ENCODE results near the gene MSLN. TPM values are rescaled to one million over a fixed set of nuclear protein-coding genes. Genes with fewer than 3 reads are reported as not detected.

The MSLN gene
- total RNA-seq, 4 donors from 2014 or later = 0.39 TPM; not detected in 3

DNA sequence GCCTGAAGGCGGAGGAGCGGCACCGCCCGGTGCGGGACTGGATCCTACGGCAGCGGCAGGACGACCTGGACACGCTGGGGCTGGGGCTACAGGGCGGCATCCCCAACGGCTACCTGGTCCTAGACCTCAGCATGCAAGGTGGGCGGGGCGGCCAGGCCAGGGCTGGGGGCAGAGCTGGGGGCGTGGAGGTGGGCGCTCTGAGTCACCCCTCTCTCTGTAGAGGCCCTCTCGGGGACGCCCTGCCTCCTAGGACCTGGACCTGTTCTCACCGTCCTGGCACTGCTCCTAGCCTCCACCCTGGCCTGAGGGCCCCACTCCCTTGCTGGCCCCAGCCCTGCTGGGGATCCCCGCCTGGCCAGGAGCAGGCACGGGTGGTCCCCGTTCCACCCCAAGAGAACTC lies 7.9 kb downstream of the MSLN start:
- no peak for TF ChIP-seq POLR2A (IDR thresholded peaks at IDR 0.05; ENCODE audit: low read depth)
- TF ChIP-seq EP300 (IDR thresholded peaks at IDR 0.05) = no peak
- TF ChIP-seq, protein P1, sequence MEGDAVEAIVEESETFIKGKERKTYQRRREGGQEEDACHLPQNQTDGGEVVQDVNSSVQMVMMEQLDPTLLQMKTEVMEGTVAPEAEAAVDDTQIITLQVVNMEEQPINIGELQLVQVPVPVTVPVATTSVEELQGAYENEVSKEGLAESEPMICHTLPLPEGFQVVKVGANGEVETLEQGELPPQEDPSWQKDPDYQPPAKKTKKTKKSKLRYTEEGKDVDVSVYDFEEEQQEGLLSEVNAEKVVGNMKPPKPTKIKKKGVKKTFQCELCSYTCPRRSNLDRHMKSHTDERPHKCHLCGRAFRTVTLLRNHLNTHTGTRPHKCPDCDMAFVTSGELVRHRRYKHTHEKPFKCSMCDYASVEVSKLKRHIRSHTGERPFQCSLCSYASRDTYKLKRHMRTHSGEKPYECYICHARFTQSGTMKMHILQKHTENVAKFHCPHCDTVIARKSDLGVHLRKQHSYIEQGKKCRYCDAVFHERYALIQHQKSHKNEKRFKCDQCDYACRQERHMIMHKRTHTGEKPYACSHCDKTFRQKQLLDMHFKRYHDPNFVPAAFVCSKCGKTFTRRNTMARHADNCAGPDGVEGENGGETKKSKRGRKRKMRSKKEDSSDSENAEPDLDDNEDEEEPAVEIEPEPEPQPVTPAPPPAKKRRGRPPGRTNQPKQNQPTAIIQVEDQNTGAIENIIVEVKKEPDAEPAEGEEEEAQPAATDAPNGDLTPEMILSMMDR (IDR thresholded peaks at IDR 0.05) = no peak
- no peak for TF ChIP-seq POLR2AphosphoS5 (IDR thresholded peaks at IDR 0.05)
- intact Hi-C loops (cut with DNase I) = no loop called here
- no peaks in the 10 kb centered on the region for H3K9me3 ChIP-seq
- no peak overlapping the region for H3K27ac ChIP-seq (replicated peaks in 1 of 4)
- 66% methylated on average over 7 of the region's 21 CpGs for WGBS
- peaks cover 0 to 61% (median 0%) of the 10 kb centered on the region in 4 donors for H3K27me3 ChIP-seq
- H3K4me1 ChIP-seq = no peaks in the 10 kb centered on the region
- H3K36me3 ChIP-seq = no peaks in the 10 kb centered on the region
- no peak for DNase-seq (ENCODE audit: extremely low spot score)
- no peak overlapping the region for H3K4me3 ChIP-seq

DNA sequence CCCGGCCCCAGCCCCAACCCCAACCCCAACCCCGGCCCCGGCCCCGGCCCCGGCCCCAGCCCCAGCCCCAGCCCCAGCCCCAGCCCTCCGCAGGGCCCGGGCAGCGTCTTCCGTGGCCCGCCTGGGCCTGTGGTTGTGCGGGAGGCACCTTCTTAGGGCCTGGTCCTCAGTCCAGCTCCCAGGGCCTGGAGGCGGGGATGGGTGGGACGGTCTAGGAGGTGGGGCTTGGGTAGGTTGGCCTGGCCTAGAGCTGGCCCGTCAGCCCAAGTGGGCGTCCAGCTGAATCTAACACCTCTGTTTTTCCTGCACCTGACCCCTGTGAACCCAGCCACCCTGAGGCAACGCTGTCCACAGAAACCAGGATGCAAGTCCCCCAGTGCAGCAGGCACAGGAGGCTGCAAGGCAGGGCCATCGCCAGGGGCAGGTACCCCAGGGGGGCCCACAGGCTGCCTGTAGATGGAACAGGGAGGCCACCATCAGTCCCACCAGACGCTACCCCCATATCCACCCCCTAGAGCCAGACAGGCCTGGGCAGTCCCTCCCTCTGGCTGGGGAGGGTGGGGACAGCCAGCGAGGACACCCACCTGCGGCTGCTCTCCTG lies 8.8 kb downstream of the MSLN start:
- Histone ChIP-seq H3K36me3 (no peaks in the 10 kb centered on the region), H3K9me3 (no peaks in the 10 kb centered on the region), H3K27ac (replicated peaks in 1 of 4) (no peak overlapping the region), H3K4me3 (no peak overlapping the region), H3K4me1 (no peaks in the 10 kb centered on the region), H3K27me3 (peaks cover 0 to 59% (median 0%) of the 10 kb centered on the region in 4 donors)
- TF ChIP-seq, protein P1 (IDR thresholded peaks at IDR 0.05) = no peak
- TF ChIP-seq POLR2A (IDR thresholded peaks at IDR 0.05; ENCODE audit: low read depth) = no peak
- no peak for TF ChIP-seq EP300 (IDR thresholded peaks at IDR 0.05)
- TF ChIP-seq POLR2AphosphoS5 (IDR thresholded peaks at IDR 0.05) = no peak
- intact Hi-C loops (cut with DNase I) = no loop called here
- DNase-seq (ENCODE audit: extremely low spot score) = no peak
- no CpG with 5 or more reads among the region's 20 CpGs for WGBS

DNA sequence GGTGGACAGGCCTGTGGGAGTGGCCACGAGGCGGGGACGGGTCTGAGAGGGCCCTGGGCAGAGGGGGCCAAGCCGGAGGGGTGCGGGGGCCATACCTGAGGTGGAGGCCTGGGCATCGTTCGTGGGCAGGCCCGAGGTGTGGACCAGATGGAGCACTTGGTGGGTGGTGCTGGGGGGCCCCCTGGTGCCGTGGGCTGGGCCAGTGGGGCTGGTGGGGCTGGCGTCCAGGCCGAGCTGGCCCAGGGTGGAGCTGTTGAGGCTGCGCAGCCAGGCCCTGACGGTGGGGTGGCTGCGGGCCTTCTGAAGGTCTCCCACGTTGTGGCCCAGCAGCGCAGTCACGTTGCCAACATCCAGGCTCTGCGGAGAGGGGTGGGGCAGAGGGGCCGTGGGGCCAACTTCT lies 9.4 kb downstream of the MSLN start:
- Histone ChIP-seq H3K27ac (replicated peaks in 1 of 4) (no peak overlapping the region), H3K9me3 (no peaks in the 10 kb centered on the region), H3K36me3 (no peaks in the 10 kb centered on the region), H3K4me3 (no peak overlapping the region), H3K4me1 (no peaks in the 10 kb centered on the region), H3K27me3 (peaks cover 0 to 59% (median 0%) of the 10 kb centered on the region in 4 donors)
- WGBS = 79% methylated on average over 14 of the region's 19 CpGs
- intact Hi-C loops (cut with DNase I) = no loop called here
- no peak for TF ChIP-seq POLR2A (IDR thresholded peaks at IDR 0.05; ENCODE audit: low read depth)
- TF ChIP-seq EP300 (IDR thresholded peaks at IDR 0.05) = no peak
- no peak for TF ChIP-seq POLR2AphosphoS5 (IDR thresholded peaks at IDR 0.05)
- TF ChIP-seq, protein P1 (IDR thresholded peaks at IDR 0.05) = no peak
- DNase-seq (ENCODE audit: extremely low spot score) = no peak

DNA sequence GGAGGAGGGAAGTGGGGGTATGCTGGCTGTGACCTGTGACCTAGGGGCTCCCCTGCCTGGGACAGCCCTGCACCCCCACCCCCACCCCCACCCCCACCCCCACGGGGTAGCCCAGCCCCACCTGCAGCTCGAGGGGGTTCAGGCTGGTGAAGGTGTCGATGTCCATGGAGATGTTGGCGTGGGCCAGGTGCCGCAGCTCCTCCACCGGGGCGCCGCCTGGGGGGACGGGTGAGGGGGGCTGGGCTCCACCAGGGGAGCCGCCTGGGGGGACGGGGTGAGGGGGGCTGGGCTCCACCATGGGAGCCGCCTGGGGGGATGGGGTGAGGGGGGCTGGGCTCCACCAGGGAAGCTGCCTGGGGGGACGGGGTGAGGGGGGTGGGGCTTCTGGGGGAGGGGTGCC lies 9.9 kb downstream of the MSLN start:
- Histone ChIP-seq H3K27me3 (peaks cover 0 to 59% (median 0%) of the 10 kb centered on the region in 4 donors), H3K4me3 (no peak overlapping the region), H3K9me3 (no peaks in the 10 kb centered on the region), H3K4me1 (no peaks in the 10 kb centered on the region), H3K36me3 (no peaks in the 10 kb centered on the region), H3K27ac (replicated peaks in 1 of 4) (no peak overlapping the region)
- no peak for DNase-seq (ENCODE audit: extremely low spot score)
- WGBS = 40% methylated on average over 1 of the region's 13 CpGs
- TF ChIP-seq, protein P1 (IDR thresholded peaks at IDR 0.05) = no peak
- TF ChIP-seq POLR2A (IDR thresholded peaks at IDR 0.05; ENCODE audit: low read depth) (no peak), EP300 (IDR thresholded peaks at IDR 0.05) (no peak), POLR2AphosphoS5 (IDR thresholded peaks at IDR 0.05) (no peak)
- intact Hi-C loops (cut with DNase I) = no loop called here

DNA sequence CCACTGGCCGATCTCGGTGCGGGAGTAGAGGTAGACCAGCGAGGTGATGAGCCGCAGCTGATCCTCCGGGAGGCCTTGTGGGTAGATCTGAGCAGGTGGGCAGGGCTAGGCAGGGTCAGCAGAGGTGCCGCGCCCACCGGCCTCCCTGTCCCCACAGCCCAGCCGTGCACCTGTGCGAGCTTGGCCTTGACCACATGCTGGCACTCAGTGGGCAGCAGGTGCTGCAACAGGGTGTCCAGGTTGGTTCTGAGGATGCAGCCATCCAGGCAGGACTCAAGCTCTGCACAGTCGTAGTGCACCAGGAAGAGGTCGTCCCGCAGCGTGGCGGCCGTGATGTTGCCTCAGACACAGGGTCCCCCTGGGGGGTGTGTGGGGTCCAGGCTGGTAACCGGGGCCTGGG lies 12.4 kb downstream of the MSLN start:
- Histone ChIP-seq H3K36me3 (no peaks in the 10 kb centered on the region), H3K27ac (replicated peaks in 1 of 4) (no peak overlapping the region), H3K27me3 (peaks cover 0 to 71% (median 0%) of the 10 kb centered on the region in 4 donors), H3K4me3 (no peak overlapping the region), H3K9me3 (no peaks in the 10 kb centered on the region), H3K4me1 (no peaks in the 10 kb centered on the region)
- WGBS = 97% methylated on average over 12 of the region's 18 CpGs
- TF ChIP-seq, protein P1 (IDR thresholded peaks at IDR 0.05) = no peak
- TF ChIP-seq POLR2A (IDR thresholded peaks at IDR 0.05; ENCODE audit: low read depth) (no peak), POLR2AphosphoS5 (IDR thresholded peaks at IDR 0.05) (no peak), EP300 (IDR thresholded peaks at IDR 0.05) (no peak)
- DNase-seq (ENCODE audit: extremely low spot score) = no peak
- intact Hi-C loops (cut with DNase I) = no loop called here

Data from esophagus muscularis mucosa (tissue), 4 donors.